AML-193 (cell line): Measurements from ENCODE around the gene EXOG.
"Not testable (repeated sequence)": the region's sequence is repeated elsewhere in the genome, so short reads cannot be mapped to it uniquely, and the experiment has no call there.

Experiments used
- DNase-seq, 2 experiments: peaks; one replicate each; lab custom pipeline; 2025; lab: John Stamatoyannopoulos, UW

Gene EXOG

DNA sequence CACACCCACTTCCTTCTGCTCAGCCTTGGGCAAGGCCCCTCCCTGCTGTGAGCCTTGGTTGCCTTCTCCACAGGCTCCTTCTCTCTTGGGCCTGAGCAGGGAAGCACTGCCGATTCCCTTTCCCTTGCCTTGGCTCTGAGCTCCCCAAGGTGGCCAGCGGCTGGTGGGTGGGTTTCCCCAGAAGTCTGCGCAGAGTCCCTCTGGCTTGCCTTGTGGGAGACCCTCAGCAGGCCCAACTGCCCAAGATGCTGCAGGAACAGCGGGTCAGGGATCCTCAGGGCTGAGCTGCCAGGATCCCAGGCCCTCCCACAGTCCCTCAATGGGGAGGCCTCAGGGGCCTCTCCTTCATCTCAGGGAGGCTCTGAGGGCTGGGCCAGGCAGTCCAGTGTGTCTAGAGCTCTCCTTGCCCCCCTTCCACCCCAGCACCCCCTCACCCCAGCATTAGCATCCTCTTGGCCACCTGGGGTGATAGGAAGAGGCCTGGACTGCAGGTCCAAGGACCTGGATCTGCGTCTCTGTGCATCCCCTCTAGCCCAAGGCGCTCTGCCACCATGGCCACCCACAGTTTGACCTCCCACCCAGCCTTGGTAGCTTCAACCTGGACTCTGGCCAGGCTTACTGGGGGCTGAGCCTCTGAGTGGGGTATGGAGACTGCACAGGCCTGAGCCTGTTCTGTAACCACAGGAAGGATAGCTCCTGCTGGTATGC, 68.6 kb downstream of the EXOG start:
- no peak for DNase-seq

DNA sequence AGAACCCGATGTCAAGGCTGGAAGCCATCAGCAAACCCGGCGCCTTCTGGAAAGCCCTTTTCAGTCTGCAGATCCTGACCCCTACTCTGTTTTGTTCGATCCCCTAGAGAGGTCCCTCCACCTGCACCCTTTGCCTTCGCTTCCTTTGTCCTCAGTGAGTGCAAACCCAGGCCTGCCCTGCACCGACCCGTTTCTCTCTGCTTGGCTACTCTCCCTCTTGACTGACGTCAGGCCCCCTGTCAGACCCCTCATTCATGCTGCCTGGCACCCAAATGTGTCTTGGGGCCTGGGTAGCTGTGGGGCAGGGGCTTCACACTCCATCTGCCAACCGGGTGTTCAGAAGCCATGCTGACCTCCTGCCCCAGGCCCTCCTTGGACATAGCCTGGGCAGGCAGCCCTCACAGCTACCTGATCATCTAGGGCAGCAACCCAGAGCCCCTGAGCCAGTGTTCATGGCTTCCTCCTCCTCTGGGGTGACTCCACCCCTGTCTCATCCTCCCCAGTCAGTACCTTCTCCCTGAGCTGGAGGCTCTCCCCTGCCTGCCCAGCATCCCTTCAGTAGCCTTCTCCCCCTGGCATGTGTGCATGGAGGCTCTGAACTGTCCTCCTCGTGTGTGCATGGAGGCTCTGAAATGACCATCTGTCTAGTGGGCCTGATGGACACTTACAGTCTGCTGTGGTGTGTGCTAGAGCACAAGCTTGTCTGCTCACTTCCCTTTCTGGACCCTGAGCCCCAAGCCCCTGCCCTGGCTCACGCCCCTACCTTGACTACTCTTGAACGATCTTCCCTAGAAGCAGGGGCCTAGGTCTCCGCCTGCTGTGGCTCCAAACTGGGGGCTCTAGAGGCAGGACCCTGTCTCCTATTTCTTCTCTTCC, 69.4 kb downstream of the EXOG start:
- no peak for DNase-seq

DNA sequence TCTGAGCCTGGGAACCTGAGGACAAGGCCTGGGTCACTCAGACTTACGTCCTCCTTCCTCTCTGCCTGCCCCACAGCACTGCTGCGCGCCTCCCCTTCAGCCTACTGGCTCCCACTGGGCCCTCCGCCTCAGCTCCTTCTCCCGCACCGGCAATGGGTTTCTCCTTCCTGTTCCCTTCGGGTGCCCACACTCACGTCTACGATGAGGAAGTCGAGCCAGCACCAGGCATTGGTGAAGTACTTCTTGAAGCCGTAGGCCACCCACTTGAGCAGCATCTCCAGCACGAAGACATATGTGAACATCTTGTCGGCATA, 70.0 kb downstream of the EXOG start:
- DNase-seq: no peak

DNA sequence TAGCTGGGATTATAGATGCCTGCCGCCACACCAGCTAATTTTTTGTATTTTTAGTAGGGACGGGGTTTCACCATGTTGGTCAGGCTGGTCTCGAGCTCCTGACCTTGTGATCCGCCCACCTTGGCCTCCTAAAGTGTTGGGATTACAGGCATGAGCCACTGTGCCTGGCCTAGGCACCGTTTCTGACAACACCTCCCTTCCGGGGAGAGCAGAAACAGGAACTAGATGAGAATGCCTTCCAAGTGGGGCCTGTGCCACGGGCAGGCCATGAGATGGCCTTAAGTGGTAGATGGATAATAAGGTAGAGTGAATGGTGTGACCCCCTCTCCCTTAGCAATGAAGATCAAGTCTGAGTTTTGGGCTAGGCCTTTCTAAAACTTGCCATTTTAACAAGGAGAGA, 70.7 kb downstream of the EXOG start:
- DNase-seq: not testable (repeated sequence)

DNA sequence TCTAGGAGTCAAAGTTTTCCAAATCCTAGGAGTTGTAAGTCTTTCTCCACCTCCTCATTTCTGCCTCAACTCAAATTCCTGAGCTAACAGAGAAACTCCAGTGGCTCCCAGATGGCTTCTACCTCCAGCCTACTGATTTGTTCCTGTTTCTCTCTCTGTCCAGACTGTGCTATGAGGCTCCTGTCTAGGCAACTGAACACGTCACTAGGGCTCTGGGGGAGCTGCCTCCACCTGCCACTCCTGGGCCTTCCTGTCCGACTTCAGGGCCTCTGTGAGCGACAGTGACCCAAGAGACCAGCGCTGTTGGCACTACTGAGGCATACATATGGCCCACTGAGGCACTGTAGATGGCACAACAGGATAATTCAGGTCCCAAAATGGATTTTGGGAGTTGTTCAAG, 71.4 kb downstream of the EXOG start:
- DNase-seq: no peak

DNA sequence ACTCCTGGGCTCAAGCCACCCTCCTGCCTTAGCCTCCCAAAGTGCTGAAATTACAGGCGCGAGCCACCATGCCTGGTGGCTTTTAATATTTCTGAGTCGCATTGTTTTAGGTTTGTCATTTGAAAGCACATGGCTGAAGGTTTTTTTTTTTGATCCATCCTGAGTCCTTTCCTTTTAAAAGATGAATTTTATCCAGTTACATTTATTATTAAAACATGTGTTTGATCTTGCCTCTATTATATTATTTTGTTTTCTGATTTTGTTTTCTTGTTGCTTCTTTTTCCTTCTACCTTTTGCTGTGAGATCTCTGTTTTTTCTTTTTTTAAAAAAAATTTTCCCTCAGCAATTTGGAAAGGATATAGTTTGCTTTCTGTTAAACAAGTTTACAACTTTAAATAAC, 77.0 kb downstream of the EXOG start:
- no peak for DNase-seq

DNA sequence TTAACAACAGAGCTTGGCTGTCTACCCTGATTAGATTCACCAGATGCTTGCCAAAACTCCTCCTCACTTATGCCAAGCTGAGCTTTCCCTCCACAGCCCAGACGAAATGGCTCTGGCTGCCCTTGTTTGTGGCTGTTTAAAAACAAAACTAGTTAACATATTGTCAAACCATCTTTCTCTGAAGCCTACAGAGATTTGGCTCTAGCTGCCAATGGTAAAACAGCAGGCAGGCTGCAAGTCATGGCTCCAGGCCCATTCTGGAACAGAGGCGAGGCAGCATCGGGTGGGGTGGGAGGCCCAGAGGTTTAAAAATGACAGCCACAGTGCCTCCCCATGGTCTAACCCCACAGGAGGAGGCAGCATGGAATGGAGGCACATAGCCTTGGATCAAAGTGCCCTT, 77.4 kb downstream of the EXOG start:
- DNase-seq: no peak

DNA sequence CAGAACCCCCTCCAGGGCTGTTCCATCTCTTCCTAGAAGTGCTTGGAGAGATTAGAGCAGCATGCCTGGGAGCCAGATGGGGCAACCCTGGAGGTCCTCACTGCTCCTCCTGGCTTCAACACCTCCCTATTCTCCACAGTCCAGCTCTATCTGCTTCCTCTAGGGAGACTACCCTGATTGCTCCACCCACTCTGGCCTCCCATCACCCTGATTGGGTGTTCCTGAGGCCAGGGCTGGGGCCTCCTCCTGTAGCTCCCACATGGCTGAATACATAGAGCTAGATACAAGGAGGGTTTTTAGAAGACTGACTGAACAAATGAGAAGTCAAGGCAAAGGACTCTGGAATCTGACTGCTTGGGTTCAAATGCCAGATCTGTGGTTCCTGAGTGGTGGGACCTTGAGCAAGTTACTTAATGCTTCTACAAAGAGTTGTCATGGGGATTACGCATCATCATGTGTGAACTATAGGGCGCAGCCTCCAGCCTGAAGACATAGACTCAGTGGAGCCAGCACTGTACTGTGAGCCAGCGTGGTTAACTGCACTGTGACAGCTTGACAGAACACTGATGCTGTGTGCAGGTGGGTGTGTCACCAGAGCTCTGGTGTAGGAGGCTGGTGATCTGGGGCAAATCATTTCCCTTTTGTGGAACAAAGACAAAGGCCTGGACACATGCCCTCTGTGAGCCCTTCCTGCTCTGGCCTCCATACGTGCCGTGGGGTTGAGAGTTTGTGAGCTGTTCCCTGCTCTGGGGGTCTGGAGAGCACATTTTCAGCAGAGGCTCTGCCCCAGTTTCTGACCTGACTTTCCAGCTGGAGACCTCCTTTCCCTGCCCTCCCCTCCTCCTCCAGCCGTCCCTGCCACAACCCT, 78.5 kb downstream of the EXOG start:
- no peak for DNase-seq

DNA sequence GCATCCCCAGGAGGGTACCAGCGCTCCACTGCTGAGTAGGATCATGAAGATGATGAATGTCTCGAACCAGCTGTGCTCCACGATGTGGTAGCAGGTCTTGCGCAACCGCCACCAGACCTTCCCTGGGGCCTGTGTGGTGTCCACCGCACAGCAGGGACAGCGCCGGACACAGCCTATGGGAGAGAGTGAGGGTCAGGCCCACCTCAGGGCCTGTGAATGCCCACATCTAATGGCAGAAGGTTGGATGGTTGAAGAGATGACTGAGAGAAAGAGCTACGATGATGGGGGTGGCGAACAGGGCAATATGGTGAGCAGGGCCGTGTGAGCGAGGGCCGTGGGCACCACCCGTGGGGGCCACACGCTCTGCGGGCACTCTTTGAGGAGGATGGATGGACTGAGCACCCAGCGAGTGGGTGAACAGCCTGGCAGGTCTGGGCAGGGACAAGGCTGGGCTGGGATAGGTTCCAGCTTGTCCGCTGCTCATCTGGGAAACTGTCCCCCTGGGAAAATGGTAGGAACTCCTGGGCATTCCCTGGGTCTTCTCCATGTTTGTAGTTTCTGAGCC, 79.2 kb downstream of the EXOG start:
- DNase-seq: no peak
